HG02970 (cell line): ENCODE data around the gene SNED1.

Source experiments
- ATAC-seq: cut with Tn5 transposase; IDR thresholded peaks from one replicate; pipeline ENCODE4 v1.9.1; 2021; ENCODE audit warnings: mild to moderate bottlenecking, moderate library complexity, moderate number of reproducible peaks; ENCODE audit not compliant: unreplicated experiment, low FRiP score

SNED1 gene

GRCh38 chr2:241064008-241064801 is 65.8 kb downstream of the SNED1 start:
- no peak for ATAC-seq

- no peak for ATAC-seq
Observed at GRCh38 chr2:241064802-241065354, 66.5 kb downstream of the SNED1 start.

GRCh38 chr2:241065355-241065803 is 67.0 kb downstream of the SNED1 start:
- no peak for ATAC-seq

GRCh38 chr2:241066171-241066892 is 67.9 kb downstream of the SNED1 start:
- ATAC-seq: no peak

GRCh38 chr2:241066893-241067341 is 68.5 kb downstream of the SNED1 start:
- ATAC-seq: no peak

GRCh38 chr2:241067501-241068135 is 69.2 kb downstream of the SNED1 start:
- no peak for ATAC-seq

DNA sequence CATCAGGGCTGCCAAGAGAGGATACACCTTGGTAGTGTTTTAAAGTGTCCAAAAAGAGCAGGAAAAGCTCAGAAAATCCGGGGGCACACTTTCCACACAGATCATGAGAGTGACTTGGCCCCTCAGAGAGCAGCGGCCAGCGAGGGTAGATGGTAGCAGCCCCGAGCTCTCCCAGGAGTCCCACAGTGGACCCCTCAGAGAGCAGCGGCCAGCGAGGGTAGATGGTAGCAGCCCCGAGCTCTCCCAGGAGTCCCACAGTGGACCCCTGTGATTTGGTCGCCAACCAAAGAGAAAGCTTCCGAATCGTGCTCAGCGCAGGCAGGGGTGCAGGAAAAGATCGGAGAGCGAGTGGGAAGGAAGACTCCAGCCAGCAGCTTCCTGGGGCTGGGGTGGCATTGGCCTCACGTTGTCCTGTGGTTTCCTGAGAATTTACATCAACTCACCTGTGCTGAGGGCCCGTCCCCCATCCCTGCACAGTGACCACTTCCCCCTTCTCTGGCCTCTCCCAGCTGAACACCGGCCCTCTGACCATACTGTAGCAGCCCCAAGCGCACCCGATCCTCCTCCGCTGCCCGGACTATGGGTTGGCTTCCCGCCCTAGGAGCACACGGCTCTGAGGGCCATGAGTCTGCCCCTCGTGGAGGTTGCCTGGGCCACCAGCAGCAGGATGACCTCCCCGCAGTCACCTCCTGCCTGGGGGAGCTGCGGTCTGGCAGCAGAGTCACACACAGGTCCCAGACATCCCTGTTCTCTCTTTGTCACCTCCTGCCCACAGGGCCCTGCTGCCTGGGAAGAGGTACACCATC is 69.9 kb downstream of the SNED1 start:
- no peak for ATAC-seq

DNA sequence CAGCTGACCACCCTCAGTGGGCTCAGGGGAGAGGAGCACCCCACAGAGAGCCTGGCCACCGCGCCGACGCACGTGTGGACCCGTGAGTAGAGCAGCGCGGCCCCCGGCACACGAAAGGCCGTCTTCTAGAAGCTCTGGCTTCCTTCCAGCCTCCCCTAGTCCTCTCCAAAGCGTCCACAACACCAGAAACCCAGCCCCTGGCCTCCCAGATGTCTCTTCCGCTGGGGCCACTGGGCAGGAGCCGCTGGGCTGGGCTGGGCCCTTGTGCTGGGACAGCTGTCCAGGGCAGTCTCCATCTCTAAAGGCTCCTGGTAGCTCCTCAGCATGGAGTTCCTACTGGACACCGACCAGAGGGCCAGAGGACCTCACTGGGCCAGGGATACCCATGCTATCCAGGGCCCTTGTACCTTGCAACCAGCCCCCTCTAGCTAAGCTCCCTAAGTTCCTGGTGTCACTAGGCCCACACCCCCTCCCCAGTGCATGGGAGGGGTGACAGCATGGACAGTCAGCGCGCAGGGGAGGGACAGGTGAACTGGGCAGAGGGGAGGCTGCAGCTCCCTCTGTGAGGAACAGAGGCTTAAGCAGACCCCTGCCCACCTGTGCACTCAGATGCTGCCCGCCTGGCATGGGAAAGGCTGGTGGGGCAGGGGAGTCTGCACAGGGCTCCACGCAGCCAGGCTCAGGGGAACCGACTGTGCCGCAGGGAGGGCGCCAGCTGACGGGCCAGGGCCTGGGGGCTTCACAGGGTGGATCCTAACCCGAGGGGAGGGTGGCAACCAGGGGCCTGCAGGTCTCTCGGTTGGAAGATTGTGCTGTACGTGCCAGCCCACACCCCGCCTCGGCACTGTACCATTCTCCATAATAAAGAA is 70.8 kb downstream of the SNED1 start:
- ATAC-seq: no peak

DNA sequence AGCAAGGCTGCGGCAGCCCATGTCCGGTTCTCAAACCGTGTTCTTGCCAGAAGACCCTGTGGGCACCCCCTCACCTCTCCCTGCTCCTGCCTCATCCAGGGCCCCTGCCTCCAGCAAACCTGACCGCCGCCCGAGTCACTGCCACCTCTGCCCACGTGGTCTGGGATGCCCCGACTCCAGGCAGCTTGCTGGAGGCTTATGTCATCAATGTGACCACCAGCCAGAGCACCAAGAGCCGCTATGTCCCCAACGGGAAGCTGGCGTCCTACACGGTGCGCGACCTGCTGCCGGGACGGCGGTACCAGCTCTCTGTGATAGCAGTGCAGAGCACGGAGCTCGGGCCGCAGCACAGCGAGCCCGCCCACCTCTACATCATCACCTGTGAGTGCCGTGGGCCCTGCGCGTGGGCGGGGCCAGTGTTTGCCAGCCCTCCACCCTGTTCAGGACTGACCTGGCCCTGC is 71.4 kb downstream of the SNED1 start:
- ATAC-seq: no peak

- ATAC-seq: no peak
Observed at GRCh38 chr2:241070361-241070760, 71.9 kb downstream of the SNED1 start.

DNA sequence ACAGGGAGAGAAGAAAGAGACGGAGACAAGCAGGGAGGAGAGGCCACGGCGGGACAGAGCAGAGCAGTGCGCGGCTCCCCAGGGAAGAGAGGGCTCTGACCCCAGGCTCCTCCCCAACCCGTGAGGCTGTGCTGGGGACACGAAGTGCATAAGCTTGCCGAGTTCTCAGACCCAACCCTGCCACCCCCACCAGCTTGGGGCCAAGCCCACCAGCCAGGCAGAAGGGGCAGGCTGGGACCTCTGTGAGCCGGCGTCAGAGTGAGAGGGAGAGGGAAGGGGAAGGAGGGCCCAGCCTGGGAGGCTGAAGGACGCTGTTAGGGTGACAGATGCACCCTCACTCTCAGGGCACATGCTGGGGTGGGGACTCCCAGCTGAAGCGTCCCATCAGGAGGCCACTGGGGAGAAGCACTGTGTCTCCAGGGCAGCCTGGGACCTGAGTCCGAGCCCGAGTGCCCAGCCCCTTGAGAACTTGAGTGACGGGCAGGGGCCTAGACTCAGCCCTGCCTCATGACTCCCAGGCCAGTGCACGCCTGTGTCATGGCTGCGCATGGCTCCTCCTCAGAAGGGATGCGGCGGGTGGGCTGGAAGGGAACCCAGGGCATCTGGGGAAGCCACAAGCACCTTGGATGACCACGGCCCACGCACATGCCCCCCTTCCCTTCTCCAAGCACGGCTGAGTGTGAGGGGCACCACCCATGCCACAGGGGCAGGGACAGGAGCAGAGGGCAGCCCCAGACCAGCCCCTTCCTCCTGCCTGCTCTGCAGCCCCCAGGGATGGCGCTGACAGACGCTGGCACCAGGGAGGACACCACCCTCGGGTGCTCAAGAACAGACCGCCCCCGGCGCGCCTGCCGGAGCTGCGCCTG is 72.6 kb downstream of the SNED1 start:
- ATAC-seq: no peak

GRCh38 chr2:241071677-241072111 is 73.3 kb downstream of the SNED1 start:
- ATAC-seq: no peak

GRCh38 chr2:241072151-241072550 is 73.7 kb downstream of the SNED1 start:
- no peak for ATAC-seq

DNA sequence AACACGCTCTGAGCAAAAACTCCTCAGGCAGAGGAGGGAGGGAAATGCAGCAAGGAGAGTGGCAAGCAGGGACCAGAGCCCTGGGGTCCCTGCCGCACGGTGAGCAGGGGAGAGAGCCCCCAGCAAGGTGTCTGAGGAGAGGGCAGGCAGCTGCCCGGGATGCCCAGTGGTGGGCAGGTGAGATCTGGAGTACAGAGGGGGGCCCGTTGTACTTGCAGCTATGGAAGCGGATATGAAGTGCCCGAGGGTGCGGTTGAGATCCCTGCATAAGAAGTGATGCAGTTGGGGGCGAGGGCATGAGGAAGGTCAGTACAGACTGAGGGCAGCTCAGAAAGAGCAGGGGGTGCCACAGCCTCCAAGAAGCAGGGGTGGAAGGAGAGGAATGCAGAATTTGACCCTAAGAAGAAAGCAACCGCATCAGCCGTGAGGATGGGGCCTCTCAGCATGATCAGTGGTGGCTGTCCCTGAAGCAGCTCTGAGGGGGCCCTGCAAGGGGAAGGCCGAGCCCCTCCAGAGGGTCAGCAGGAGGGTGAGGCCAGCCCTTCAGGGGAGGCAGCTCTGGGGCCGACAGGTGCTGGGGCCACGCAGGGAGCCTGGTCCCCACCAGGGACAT is 74.2 kb downstream of the SNED1 start:
- no peak for ATAC-seq

GRCh38 chr2:241073166-241074064 is 75.0 kb downstream of the SNED1 start:
- ATAC-seq: no peak

DNA sequence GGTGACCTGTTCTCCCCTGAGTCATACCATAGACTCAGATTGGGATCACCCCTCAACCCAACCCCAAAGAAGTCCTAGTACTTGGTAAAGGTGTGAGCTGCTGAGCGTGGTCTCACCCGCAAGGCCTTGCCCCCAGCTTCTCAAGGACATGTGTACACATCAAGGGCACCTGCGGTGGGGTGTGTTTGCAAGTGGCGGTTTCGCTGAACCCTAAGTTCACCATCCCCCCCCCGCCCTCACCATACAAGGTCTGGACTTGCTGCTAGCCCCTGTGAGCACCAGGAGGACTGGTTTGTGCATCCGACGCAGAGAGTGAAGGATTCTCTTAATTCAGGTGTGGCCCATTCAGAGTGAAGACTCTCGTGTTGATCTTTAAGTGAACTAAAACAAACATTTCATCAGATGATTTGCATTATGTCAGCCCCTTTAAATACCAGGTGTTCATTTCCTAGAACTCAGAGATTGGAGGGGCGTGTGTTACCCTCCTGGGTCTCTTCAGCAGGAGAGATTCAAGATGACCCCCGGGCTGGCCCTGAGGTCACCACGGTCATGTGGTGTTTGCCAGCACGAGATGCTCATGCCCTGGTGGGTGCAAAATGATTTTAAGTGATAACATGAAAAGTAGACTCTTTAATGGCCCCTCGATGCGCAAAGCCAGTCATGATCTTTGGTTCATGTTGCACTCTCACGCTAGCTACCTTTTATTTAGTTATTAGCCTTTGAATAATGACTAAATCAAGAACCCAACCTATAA is 75.8 kb downstream of the SNED1 start:
- ATAC-seq: no peak
